GM18507 (cell line): ENCODE data around the gene KCMF1.

Experiments used
- DNase-seq: peaks from one replicate; pipeline ENCODE4 v3.0.0; 2011; ENCODE audit warnings: low read depth; ENCODE audit not compliant: insufficient read length; ENCODE audit errors: extremely low spot score
- FAIRE-seq: peaks from 2 replicates; lab custom pipeline; 2011; peaks lifted over from hg19 to GRCh38; lab: Jason Lieb, UNC

Gene KCMF1

GRCh38 chr2:84971510-84972206, 697 bp downstream of the KCMF1 start:
- no peak for FAIRE-seq

GRCh38 chr2:84972207-84972783, 1.3 kb downstream of the KCMF1 start:
- FAIRE-seq (no peak), DNase-seq (no peak)

More at GRCh38 chr2:84971510-84972206, 697 bp downstream of the KCMF1 start:
- DNase-seq = peak; percentile 33

GRCh38 chr2:84972932-84973331, 2.0 kb downstream of the KCMF1 start:
- DNase-seq = no peak
- FAIRE-seq = no peak

- FAIRE-seq (no peak), DNase-seq (no peak)
Observed at GRCh38 chr2:84980263-84980983, 9.5 kb downstream of the KCMF1 start.

GRCh38 chr2:84986018-84986417, 15.1 kb downstream of the KCMF1 start:
- DNase-seq = no peak
- no peak for FAIRE-seq

GRCh38 chr2:84989422-84989821, 18.5 kb downstream of the KCMF1 start:
- DNase-seq (no peak), FAIRE-seq (no peak)

GRCh38 chr2:84989927-84990326, 19.0 kb downstream of the KCMF1 start:
- DNase-seq (no peak), FAIRE-seq (no peak)

- FAIRE-seq (no peak), DNase-seq (no peak)
Observed at GRCh38 chr2:84991404-84992160, 20.6 kb downstream of the KCMF1 start.

- FAIRE-seq = no peak
Observed at GRCh38 chr2:84995826-84996225, 24.9 kb downstream of the KCMF1 start.

GRCh38 chr2:84996909-84997308, 25.9 kb downstream of the KCMF1 start:
- no peak for DNase-seq
- no peak for FAIRE-seq

More at GRCh38 chr2:84995826-84996225, 24.9 kb downstream of the KCMF1 start:
- no peak for DNase-seq

- peak; percentile 76 for FAIRE-seq
- DNase-seq = no peak
Observed at GRCh38 chr2:84999553-84999955, 28.6 kb downstream of the KCMF1 start.

GRCh38 chr2:85001595-85001994, 30.6 kb downstream of the KCMF1 start:
- DNase-seq (no peak), FAIRE-seq (no peak)

- DNase-seq (no peak), FAIRE-seq (no peak)
Observed at GRCh38 chr2:85002534-85002933, 31.6 kb downstream of the KCMF1 start.

GRCh38 chr2:85008252-85008651, 37.3 kb downstream of the KCMF1 start:
- FAIRE-seq = no peak

GRCh38 chr2:85009019-85009618, 38.2 kb downstream of the KCMF1 start:
- DNase-seq (no peak), FAIRE-seq (peak; percentile 75)

More at GRCh38 chr2:85008252-85008651, 37.3 kb downstream of the KCMF1 start:
- DNase-seq = no peak

GRCh38 chr2:85010404-85010803, 39.4 kb downstream of the KCMF1 start:
- no peak for DNase-seq
- no peak for FAIRE-seq

GRCh38 chr2:85011098-85011497, 40.1 kb downstream of the KCMF1 start:
- DNase-seq (no peak), FAIRE-seq (no peak)

- DNase-seq (no peak), FAIRE-seq (peak; percentile 50)
Observed at GRCh38 chr2:85011747-85012146, 40.8 kb downstream of the KCMF1 start.

GRCh38 chr2:85012431-85012830, 41.5 kb downstream of the KCMF1 start:
- FAIRE-seq (no peak), DNase-seq (no peak)

- DNase-seq (no peak), FAIRE-seq (peak; percentile 29)
Observed at GRCh38 chr2:85012855-85013254, 41.9 kb downstream of the KCMF1 start.
